GM21360 (cell line): ENCODE results near the gene U2SURP.
"Not testable (repeated sequence)": the region's sequence is repeated elsewhere in the genome, so short reads cannot be mapped to it uniquely, and the experiment has no call there.

Experiments
- ATAC-seq: cut with Tn5 transposase; IDR thresholded peaks from one replicate; pipeline ENCODE4 v1.9.1; 2021; ENCODE audit warnings: mild to moderate bottlenecking, moderate library complexity; ENCODE audit not compliant: unreplicated experiment

The U2SURP gene

GRCh38 chr3:142976621-142977398, 24.6 kb upstream of the U2SURP start:
- no peak for ATAC-seq

GRCh38 chr3:142977399-142977728, 24.0 kb upstream of the U2SURP start:
- no peak for ATAC-seq

- ATAC-seq = no peak
Observed at GRCh38 chr3:142981108-142981507, 20.3 kb upstream of the U2SURP start.

GRCh38 chr3:142982038-142982773, 19.2 kb upstream of the U2SURP start:
- ATAC-seq = no peak

GRCh38 chr3:142983318-142983717, 18.1 kb upstream of the U2SURP start:
- no peak for ATAC-seq

GRCh38 chr3:142984255-142984654, 17.1 kb upstream of the U2SURP start:
- ATAC-seq = no peak

GRCh38 chr3:142987080-142987700, 14.2 kb upstream of the U2SURP start:
- no peak for ATAC-seq

GRCh38 chr3:142987707-142988106, 13.7 kb upstream of the U2SURP start:
- no peak for ATAC-seq

- not testable (repeated sequence) for ATAC-seq
Observed at GRCh38 chr3:142988221-142988620, 13.1 kb upstream of the U2SURP start.

GRCh38 chr3:142988826-142989225, 12.5 kb upstream of the U2SURP start:
- not testable (repeated sequence) for ATAC-seq

GRCh38 chr3:142990721-142991120, 10.6 kb upstream of the U2SURP start:
- ATAC-seq = no peak

GRCh38 chr3:142992323-142992722, 9.0 kb upstream of the U2SURP start:
- ATAC-seq = no peak

GRCh38 chr3:142993958-142994442, 7.4 kb upstream of the U2SURP start:
- no peak for ATAC-seq

GRCh38 chr3:142997330-142997729, 4.0 kb upstream of the U2SURP start:
- no peak for ATAC-seq

- ATAC-seq = no peak
Observed at GRCh38 chr3:142998439-142998838, 2.9 kb upstream of the U2SURP start.

GRCh38 chr3:142999881-143000280, 1.5 kb upstream of the U2SURP start:
- ATAC-seq = no peak

GRCh38 chr3:143000528-143000927, 842 bp upstream of the U2SURP start:
- ATAC-seq = no peak

GRCh38 chr3:143001034-143001368, 369 bp upstream of the U2SURP start:
- ATAC-seq = peak; percentile 58

- ATAC-seq = peak; percentile 27
Observed at GRCh38 chr3:143002083-143002712, 828 bp downstream of the U2SURP start.

GRCh38 chr3:143002727-143003126, 1.4 kb downstream of the U2SURP start:
- ATAC-seq = no peak

- ATAC-seq = no peak
Observed at GRCh38 chr3:143004823-143005222, 3.5 kb downstream of the U2SURP start.
